ENCODE measurements around the gene REPS2. TPM values are rescaled to one million over a fixed set of nuclear protein-coding genes. Genes with fewer than 3 reads are reported as not detected.

REPS2 gene
- total RNA-seq, 1 donor from 2014 or later = 1.2 TPM

DNA sequence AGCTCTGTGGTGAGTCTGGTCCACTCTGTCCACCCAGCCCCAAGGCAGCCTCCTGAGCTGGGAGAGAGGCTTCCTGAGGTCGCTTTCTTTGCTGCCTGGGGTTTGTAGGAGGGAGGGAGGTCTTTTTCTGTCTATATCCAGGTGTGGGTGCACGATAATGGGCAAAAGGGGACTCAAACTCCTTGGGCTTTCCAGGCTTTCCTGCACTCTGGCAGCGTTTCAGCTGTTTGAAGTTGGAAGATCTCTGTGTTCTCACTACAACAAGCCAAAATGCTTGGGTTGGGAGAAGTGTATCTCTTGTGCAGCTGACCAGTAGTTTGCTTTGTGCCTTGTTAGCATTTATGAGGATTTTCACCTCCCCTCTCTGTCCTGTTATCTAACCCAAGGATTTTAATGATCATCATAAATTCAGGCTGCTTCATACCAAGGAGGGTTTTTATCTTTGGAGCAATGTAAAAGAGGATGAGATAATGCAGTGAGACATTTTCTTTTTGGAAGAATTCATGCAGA, 126.3 kb downstream of the REPS2 start:
- H3K36me3 ChIP-seq (ENCODE audit: insufficient read depth, low read length) = no peaks in the 10 kb centered on the region
- H3K79me2 ChIP-seq (ENCODE audit: insufficient read depth, low read length) = no peaks in the 10 kb centered on the region
- DNase-seq (ENCODE audit: low read depth) (no peak), FAIRE-seq (peak; percentile 49)
- Mint-ChIP-seq H3K27me3 (ENCODE audit: low read depth, unreplicated experiment) (peaks cover 2% of the 10 kb centered on the region), H3K27ac (ENCODE audit: unreplicated experiment) (no peak overlapping the region), H3K36me3 (ENCODE audit: low read depth, unreplicated experiment) (no peaks in the 10 kb centered on the region), H3K9me3 (ENCODE audit: unreplicated experiment) (no peaks in the 10 kb centered on the region), H3K4me3 (ENCODE audit: unreplicated experiment) (no peak overlapping the region), H3K4me1 (ENCODE audit: low read depth, unreplicated experiment) (peaks cover under 1% of the 10 kb centered on the region)
- H3K27me3 ChIP-seq (ENCODE audit: insufficient read depth, low read length) = no peaks in the 10 kb centered on the region
- H4K20me1 ChIP-seq (ENCODE audit: insufficient read depth, low read length) = no peaks in the 10 kb centered on the region
- no peak overlapping the region for H3K4me2 ChIP-seq (ENCODE audit: low read length)
- H2AFZ ChIP-seq (ENCODE audit: low read depth, low read length) = no peak overlapping the region
- TF ChIP-seq EZH2 (IDR thresholded peaks at IDR 0.05; ENCODE audit: insufficient read depth, low read length) = no peak
- TF ChIP-seq, protein P1, sequence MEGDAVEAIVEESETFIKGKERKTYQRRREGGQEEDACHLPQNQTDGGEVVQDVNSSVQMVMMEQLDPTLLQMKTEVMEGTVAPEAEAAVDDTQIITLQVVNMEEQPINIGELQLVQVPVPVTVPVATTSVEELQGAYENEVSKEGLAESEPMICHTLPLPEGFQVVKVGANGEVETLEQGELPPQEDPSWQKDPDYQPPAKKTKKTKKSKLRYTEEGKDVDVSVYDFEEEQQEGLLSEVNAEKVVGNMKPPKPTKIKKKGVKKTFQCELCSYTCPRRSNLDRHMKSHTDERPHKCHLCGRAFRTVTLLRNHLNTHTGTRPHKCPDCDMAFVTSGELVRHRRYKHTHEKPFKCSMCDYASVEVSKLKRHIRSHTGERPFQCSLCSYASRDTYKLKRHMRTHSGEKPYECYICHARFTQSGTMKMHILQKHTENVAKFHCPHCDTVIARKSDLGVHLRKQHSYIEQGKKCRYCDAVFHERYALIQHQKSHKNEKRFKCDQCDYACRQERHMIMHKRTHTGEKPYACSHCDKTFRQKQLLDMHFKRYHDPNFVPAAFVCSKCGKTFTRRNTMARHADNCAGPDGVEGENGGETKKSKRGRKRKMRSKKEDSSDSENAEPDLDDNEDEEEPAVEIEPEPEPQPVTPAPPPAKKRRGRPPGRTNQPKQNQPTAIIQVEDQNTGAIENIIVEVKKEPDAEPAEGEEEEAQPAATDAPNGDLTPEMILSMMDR (IDR thresholded peaks at IDR 0.05; ENCODE audit: insufficient read depth, low read depth, low read length) = no peak
- H3K9me3 ChIP-seq (ENCODE audit: insufficient read depth, low read depth, low read length) = no peaks in the 10 kb centered on the region
- H3K4me3 ChIP-seq (ENCODE audit: insufficient read depth, low read depth, low read length) = no peak overlapping the region
- H3K9ac ChIP-seq (ENCODE audit: low read length) = no peak overlapping the region
- H3K27ac ChIP-seq (ENCODE audit: low read depth, low read length) = no peak overlapping the region
- peaks cover 5% of the 10 kb centered on the region for H3K4me1 ChIP-seq (ENCODE audit: insufficient read depth, low read length)

DNA sequence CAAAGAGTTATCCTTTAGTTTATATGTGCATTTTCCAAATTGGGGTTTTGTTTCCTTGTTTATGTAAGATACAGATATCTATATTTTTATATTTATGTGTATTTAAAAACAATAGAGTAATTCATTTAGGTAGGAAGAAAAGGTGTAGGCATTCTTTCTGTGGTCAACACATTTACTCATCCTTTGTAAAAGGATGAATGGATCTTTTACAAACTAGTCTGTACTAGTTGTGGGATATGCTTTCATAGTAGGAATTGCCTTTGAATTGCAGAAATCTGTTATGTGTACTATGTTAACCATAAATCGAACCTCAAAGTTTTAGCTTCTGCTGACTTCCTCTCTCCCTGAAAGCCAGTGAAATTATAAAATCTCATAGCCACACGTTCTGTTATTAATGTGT, 128.5 kb downstream of the REPS2 start:
- Histone ChIP-seq H3K4me2 (ENCODE audit: low read length) (no peak overlapping the region), H2AFZ (ENCODE audit: low read depth, low read length) (no peak overlapping the region), H3K27me3 (ENCODE audit: insufficient read depth, low read length) (no peaks in the 10 kb centered on the region), H3K9ac (ENCODE audit: low read length) (no peak overlapping the region), H3K27ac (ENCODE audit: low read depth, low read length) (no peak overlapping the region), H3K36me3 (ENCODE audit: insufficient read depth, low read length) (no peaks in the 10 kb centered on the region), H3K4me1 (ENCODE audit: insufficient read depth, low read length) (peaks cover 15% of the 10 kb centered on the region), H4K20me1 (ENCODE audit: insufficient read depth, low read length) (no peaks in the 10 kb centered on the region), H3K9me3 (ENCODE audit: insufficient read depth, low read depth, low read length) (no peaks in the 10 kb centered on the region), H3K4me3 (ENCODE audit: insufficient read depth, low read depth, low read length) (no peak overlapping the region), H3K79me2 (ENCODE audit: insufficient read depth, low read length) (no peaks in the 10 kb centered on the region)
- peaks cover 8% of the 10 kb centered on the region for H3K4me1 Mint-ChIP-seq (ENCODE audit: low read depth, unreplicated experiment)
- no peak for FAIRE-seq
- H3K36me3 Mint-ChIP-seq (ENCODE audit: low read depth, unreplicated experiment) = no peaks in the 10 kb centered on the region
- H3K27ac Mint-ChIP-seq (ENCODE audit: unreplicated experiment) = no peak overlapping the region
- TF ChIP-seq, protein P1 (IDR thresholded peaks at IDR 0.05; ENCODE audit: insufficient read depth, low read depth, low read length) = no peak
- TF ChIP-seq EZH2 (IDR thresholded peaks at IDR 0.05; ENCODE audit: insufficient read depth, low read length) = no peak
- peaks cover 2% of the 10 kb centered on the region for H3K27me3 Mint-ChIP-seq (ENCODE audit: low read depth, unreplicated experiment)
- H3K4me3 Mint-ChIP-seq (ENCODE audit: unreplicated experiment) = no peak overlapping the region
- no peak for DNase-seq (ENCODE audit: low read depth)
- no peaks in the 10 kb centered on the region for H3K9me3 Mint-ChIP-seq (ENCODE audit: unreplicated experiment)

DNA sequence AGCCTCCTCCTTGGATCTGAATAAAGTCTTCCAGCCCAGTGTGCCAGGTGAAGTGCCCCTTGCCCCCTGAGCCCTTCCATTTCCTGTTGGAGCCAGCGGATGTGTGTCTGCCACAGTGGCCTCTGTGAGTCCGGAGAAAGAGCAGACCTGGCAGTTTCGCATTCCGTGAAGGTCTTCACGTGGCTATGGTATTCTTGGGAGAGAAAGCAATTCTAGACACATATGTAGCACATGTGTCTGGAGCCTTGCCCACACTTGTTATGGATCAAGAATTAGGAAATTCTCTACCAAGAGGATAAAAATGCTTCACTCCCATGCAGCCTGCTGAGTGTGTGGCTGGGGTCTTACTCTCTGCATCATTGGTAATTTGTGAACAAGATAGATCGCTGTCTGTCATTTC, 130.9 kb downstream of the REPS2 start:
- TF ChIP-seq, protein P1 (IDR thresholded peaks at IDR 0.05; ENCODE audit: insufficient read depth, low read depth, low read length) = no peak
- no peak for TF ChIP-seq EZH2 (IDR thresholded peaks at IDR 0.05; ENCODE audit: insufficient read depth, low read length)
- H3K9me3 Mint-ChIP-seq (ENCODE audit: unreplicated experiment) = no peaks in the 10 kb centered on the region
- H3K9me3 ChIP-seq (ENCODE audit: insufficient read depth, low read depth, low read length) = no peaks in the 10 kb centered on the region
- H3K27me3 Mint-ChIP-seq (ENCODE audit: low read depth, unreplicated experiment) = peaks cover 6% of the 10 kb centered on the region
- H3K27me3 ChIP-seq (ENCODE audit: insufficient read depth, low read length) = no peaks in the 10 kb centered on the region
- H2AFZ ChIP-seq (ENCODE audit: low read depth, low read length) = no peak overlapping the region
- peaks cover 15% of the 10 kb centered on the region for H3K4me1 ChIP-seq (ENCODE audit: insufficient read depth, low read length)
- DNase-seq (ENCODE audit: low read depth) (no peak), FAIRE-seq (no peak)
- no peaks in the 10 kb centered on the region for H3K36me3 Mint-ChIP-seq (ENCODE audit: low read depth, unreplicated experiment)
- no peaks in the 10 kb centered on the region for H4K20me1 ChIP-seq (ENCODE audit: insufficient read depth, low read length)
- H3K4me3 Mint-ChIP-seq (ENCODE audit: unreplicated experiment) = no peak overlapping the region
- H3K4me3 ChIP-seq (ENCODE audit: insufficient read depth, low read depth, low read length) = no peak overlapping the region
- peak overlapping the region; percentile 16 for H3K9ac ChIP-seq (ENCODE audit: low read length)
- no peak overlapping the region for H3K27ac Mint-ChIP-seq (ENCODE audit: unreplicated experiment)
- no peaks in the 10 kb centered on the region for H3K79me2 ChIP-seq (ENCODE audit: insufficient read depth, low read length)
- H3K4me1 Mint-ChIP-seq (ENCODE audit: low read depth, unreplicated experiment) = peaks cover 8% of the 10 kb centered on the region
- H3K4me2 ChIP-seq (ENCODE audit: low read length) = peak overlapping the region; percentile 59
- H3K27ac ChIP-seq (ENCODE audit: low read depth, low read length) = peak overlapping the region; percentile 66
- H3K36me3 ChIP-seq (ENCODE audit: insufficient read depth, low read length) = no peaks in the 10 kb centered on the region

Measured in astrocyte (in vitro differentiated cells and primary cell).